Lung (tissue), 12 donors: ENCODE data around the gene BDKRB2. TPM values are rescaled to one million over a fixed set of nuclear protein-coding genes. Genes with fewer than 3 reads are reported as not detected.

Experiments used
- ATAC-seq: fragments of 200-7000 bp; cut with Tn5 transposase; one replicate; pipeline ENCODE4 v1.9.1; 2020; ENCODE audit warnings: moderate number of reproducible peaks; ENCODE audit not compliant: insufficient read depth, low FRiP score
- DNase-seq, 3 donors: peaks; one replicate each; pipeline ENCODE4 v3.0.0-alpha.2; 2013 to 2017
- H3K27ac ChIP-seq, 2 donors: one replicate each; pipeline ENCODE4 v1.5.1; 2013; ENCODE audit warnings: mild to moderate bottlenecking in 2 of 2, moderate library complexity in 2 of 2, control low read depth in 1 of 2, inconsistent platforms in 1 of 2, low read depth in 1 of 2, low read length in 1 of 2
- H3K27me3 ChIP-seq, 3 donors: one replicate each; pipeline ENCODE4 v1.5.1; 2013; ENCODE audit warnings: low read length in 2 of 3; ENCODE audit not compliant: control insufficient read depth in 3 of 3, insufficient read depth in 3 of 3
- H3K36me3 ChIP-seq, 4 donors: one replicate each; pipeline ENCODE4 v1.5.1; 2013; ENCODE audit warnings: low read length in 4 of 4, mild to moderate bottlenecking in 1 of 4, moderate library complexity in 1 of 4; ENCODE audit not compliant: control insufficient read depth in 4 of 4, insufficient read depth in 4 of 4
- H3K4me1 ChIP-seq, 5 donors: one replicate each; pipeline ENCODE4 v1.5.1; 2013; ENCODE audit warnings: low read length in 5 of 5, mild to moderate bottlenecking in 2 of 5, moderate library complexity in 1 of 5; ENCODE audit not compliant: control insufficient read depth in 5 of 5, insufficient read depth in 5 of 5
- H3K4me3 ChIP-seq: one replicate; pipeline ENCODE4 v1.5.1; 2013; ENCODE audit warnings: mild to moderate bottlenecking, control low read depth, moderate library complexity
- H3K9ac ChIP-seq, 2 donors: one replicate each; pipeline ENCODE4 v1.5.1; 2013; ENCODE audit warnings: low read length in 2 of 2, control low read depth in 1 of 2; ENCODE audit not compliant: insufficient read depth in 1 of 2
- H3K9me3 ChIP-seq, 4 donors: one replicate each; pipeline ENCODE4 v1.5.1; 2013; ENCODE audit warnings: low read length in 3 of 4, mild to moderate bottlenecking in 1 of 4, moderate library complexity in 1 of 4; ENCODE audit not compliant: control insufficient read depth in 4 of 4, insufficient read depth in 3 of 4
- CTCF ChIP-seq: IDR thresholded peaks from 2 replicates; pipeline ENCODE4 v1.5.1; 2012; ENCODE audit warnings: mild to moderate bottlenecking; ENCODE audit errors: control extremely low read depth, extremely low read depth
- WGBS, 2 donors: extraction: QIAGEN DNeasy Blood & Tissue Kit; methylation state at CpG; one replicate each; pipeline ENCODE4 v1.1.7; 2013; 5-methylcytosine and 5-hydroxymethylcytosine counted together
- polyA plus RNA-seq, 2 donors: library from polyadenylated mRNA; stranded (reverse); fragments of 200-250 nt; gene quantifications; one replicate each; pipeline ENCODE4 v1.2.1, GENCODE V29; 2013
- total RNA-seq, 2 donors: library from RNA; depleted of rRNA in 1 of 2; stranded (reverse); fragments of >200 nt in 1 of 2; gene quantifications; one replicate each; pipeline ENCODE4 v1.2.1, GENCODE V29; 2014 to 2021
- donor health status: control.
- donor health status: control.
- donor health status: Bipolar disorder and iron deficiency.
- donor health status: healthy.
- donor health status: DM: yes; HTN: yes; CAD: no.

The BDKRB2 gene
- total and polyA plus RNA-seq, 4 donors: 0.77 to 5.8 (median 2.4) TPM

- 92 to 99% methylated on average over 2 of the region's 2 CpGs for WGBS, 2 donors
- Histone ChIP-seq H3K9me3 (peaks cover 0 to 10% (median 4%) of the 10 kb centered on the region in 4 donors), H3K9ac (no peak overlapping the region), H3K36me3 (peaks cover 0 to 12% (median 7%) of the 10 kb centered on the region in 4 donors), H3K4me1 (peaks cover 0 to 17% (median 3%) of the 10 kb centered on the region in 5 donors), H3K27ac (no peak overlapping the region), H3K27me3 (no peaks in the 10 kb centered on the region), H3K4me3 (no peak overlapping the region)
- no peak for TF ChIP-seq CTCF
- DNase-seq (no peak), ATAC-seq (no peak)
Measured at GRCh38 chr14:96280104-96280503, 75.5 kb downstream of the BDKRB2 start.

- DNase-seq (peak in 2 of 3 donors; percentile 49 to 63), ATAC-seq (no peak)
- peaks cover 0 to 14% (median 11%) of the 10 kb centered on the region in 4 donors for H3K36me3 ChIP-seq
- H3K9ac ChIP-seq: no peak overlapping the region
- H3K9me3 ChIP-seq: peaks cover 0 to 10% (median 4%) of the 10 kb centered on the region in 4 donors
- H3K4me1 ChIP-seq: peaks cover 0 to 21% (median 2%) of the 10 kb centered on the region in 5 donors
- H3K27me3 ChIP-seq: no peaks in the 10 kb centered on the region
- no peak for TF ChIP-seq CTCF
- no peak overlapping the region for H3K4me3 ChIP-seq
- no peak overlapping the region for H3K27ac ChIP-seq
- WGBS, 2 donors: 54 to 78% methylated on average over 4 of the region's 4 CpGs
Measured at GRCh38 chr14:96281486-96281885, 76.8 kb downstream of the BDKRB2 start.

GRCh38 chr14:96284008-96284407, 79.4 kb downstream of the BDKRB2 start:
- 94 to 95% methylated on average over 9 of the region's 9 CpGs for WGBS, 2 donors
- no peak for DNase-seq
- no peaks in the 10 kb centered on the region for H3K27me3 ChIP-seq
- H3K36me3 ChIP-seq: peaks cover 9 to 25% (median 17%) of the 10 kb centered on the region in 4 donors
- H3K4me3 ChIP-seq: no peak overlapping the region
- TF ChIP-seq CTCF: no peak
- no peak overlapping the region for H3K27ac ChIP-seq
- H3K9me3 ChIP-seq: no peaks in the 10 kb centered on the region
- ATAC-seq: no peak
- H3K9ac ChIP-seq: no peak overlapping the region
- peaks cover 0 to 21% (median 2%) of the 10 kb centered on the region in 5 donors for H3K4me1 ChIP-seq

- no peak overlapping the region for H3K27ac ChIP-seq
Measured at GRCh38 chr14:96284430-96284829, 79.8 kb downstream of the BDKRB2 start.

More at GRCh38 chr14:96284430-96284829, 79.8 kb downstream of the BDKRB2 start:
- no peak for DNase-seq
- 51 to 71% methylated on average over 1 of the region's 1 CpG for WGBS, 2 donors
- no peak overlapping the region for H3K4me3 ChIP-seq
- TF ChIP-seq CTCF: no peak
- H3K4me1 ChIP-seq: peaks cover 0 to 21% (median 2%) of the 10 kb centered on the region in 5 donors
- H3K9me3 ChIP-seq: no peaks in the 10 kb centered on the region
- H3K27me3 ChIP-seq: no peaks in the 10 kb centered on the region
- ATAC-seq: no peak
- H3K36me3 ChIP-seq: peaks cover 12 to 29% (median 19%) of the 10 kb centered on the region in 4 donors
- no peak overlapping the region for H3K9ac ChIP-seq
